Stimulated activated CD8-positive, alpha-beta memory T cell treated with anti-CD3 and anti-CD28 coated beads, Interleukin-4, amount 100 ng/mL, for 1 hour (primary cell): ENCODE data around the gene MPC1L.

ENCODE experiments used
- DNase-seq, 2 donors: peaks; one replicate each; pipeline ENCODE4 v3.0.0-alpha.2; 2020; ENCODE audit warnings: low read depth in 2 of 2, low spot score in 1 of 2

The MPC1L gene

GRCh38 chrX:40628506-40628905 is 5.3 kb downstream of the MPC1L start:
- DNase-seq, result no peak

- DNase-seq, result no peak
Observed at GRCh38 chrX:40632199-40632598, 9.0 kb downstream of the MPC1L start.

GRCh38 chrX:40637687-40638086 is 14.5 kb downstream of the MPC1L start:
- no peak for DNase-seq

GRCh38 chrX:40644176-40644575 is 20.9 kb downstream of the MPC1L start:
- DNase-seq, result no peak

- peak in 1 of 2 donors; percentile 9 for DNase-seq
Observed at GRCh38 chrX:40644821-40645358, 21.7 kb downstream of the MPC1L start.

- peak in 1 of 2 donors; percentile 5 for DNase-seq
Observed at GRCh38 chrX:40646489-40647306, 23.5 kb downstream of the MPC1L start.

GRCh38 chrX:40647307-40648197 is 24.3 kb downstream of the MPC1L start, which contains the start of gene CXorf38:
CXorf38 (minus strand) TSS chrX:40647561; CDS start chrX:40647520, 41 bp downstream.
- DNase-seq, result peak; percentile 84 to 92

- DNase-seq, result peak; percentile 37 to 64
Observed at GRCh38 chrX:40651620-40652223, 28.5 kb downstream of the MPC1L start.

GRCh38 chrX:40652664-40653063 is 29.4 kb downstream of the MPC1L start:
- no peak for DNase-seq

- no peak for DNase-seq
Observed at GRCh38 chrX:40653535-40653934, 30.3 kb downstream of the MPC1L start.

GRCh38 chrX:40660381-40660780 is 37.2 kb downstream of the MPC1L start:
- no peak for DNase-seq

GRCh38 chrX:40661489-40661888 is 38.3 kb downstream of the MPC1L start:
- DNase-seq, result no peak

GRCh38 chrX:40663078-40663740 is 40.0 kb downstream of the MPC1L start:
- DNase-seq, result no peak

GRCh38 chrX:40663880-40664630 is 40.8 kb downstream of the MPC1L start:
- DNase-seq, result no peak

GRCh38 chrX:40671126-40671525 is 47.9 kb downstream of the MPC1L start:
- DNase-seq, result no peak
